Subcutaneous abdominal adipose tissue (tissue), 5 donors: ENCODE results near the gene MAP7.

ENCODE experiments used
- H3K27ac ChIP-seq: one replicate; pipeline ENCODE4 v1.7.0; 2013; ENCODE audit warnings: low read depth, mild to moderate bottlenecking, inconsistent platforms, low read length, moderate library complexity
- H3K27me3 ChIP-seq, 5 donors: one replicate each; pipeline ENCODE4 v1.7.0; 2013; ENCODE audit warnings: low read length in 5 of 5, inconsistent platforms in 1 of 5; ENCODE audit not compliant: control insufficient read depth in 5 of 5, insufficient read depth in 4 of 5
- H3K36me3 ChIP-seq, 5 donors: one replicate each; pipeline ENCODE4 v1.7.0; 2013; ENCODE audit warnings: low read length in 5 of 5; ENCODE audit not compliant: control insufficient read depth in 5 of 5, insufficient read depth in 5 of 5
- H3K4me1 ChIP-seq, 5 donors: one replicate each; pipeline ENCODE4 v1.7.0; 2013; ENCODE audit warnings: low read length in 5 of 5, mild to moderate bottlenecking in 3 of 5, moderate library complexity in 1 of 5; ENCODE audit not compliant: control insufficient read depth in 5 of 5, insufficient read depth in 5 of 5
- H3K4me3 ChIP-seq, 5 donors: one replicate each; pipeline ENCODE4 v1.7.0; 2013; ENCODE audit warnings: low read length in 5 of 5, low read depth in 1 of 5
- H3K9ac ChIP-seq, 5 donors: one replicate each; pipeline ENCODE4 v1.7.0; 2013; ENCODE audit warnings: low read length in 5 of 5, mild to moderate bottlenecking in 4 of 5, moderate library complexity in 3 of 5
- H3K9me3 ChIP-seq, 5 donors: one replicate each; pipeline ENCODE4 v1.7.0; 2013; ENCODE audit warnings: low read length in 5 of 5; ENCODE audit not compliant: control insufficient read depth in 5 of 5
- donor health status: healthy.
- donor health status: healthy.
- donor health status: healthy.
- donor health status: healthy.
- donor health status: healthy.

The MAP7 gene

DNA sequence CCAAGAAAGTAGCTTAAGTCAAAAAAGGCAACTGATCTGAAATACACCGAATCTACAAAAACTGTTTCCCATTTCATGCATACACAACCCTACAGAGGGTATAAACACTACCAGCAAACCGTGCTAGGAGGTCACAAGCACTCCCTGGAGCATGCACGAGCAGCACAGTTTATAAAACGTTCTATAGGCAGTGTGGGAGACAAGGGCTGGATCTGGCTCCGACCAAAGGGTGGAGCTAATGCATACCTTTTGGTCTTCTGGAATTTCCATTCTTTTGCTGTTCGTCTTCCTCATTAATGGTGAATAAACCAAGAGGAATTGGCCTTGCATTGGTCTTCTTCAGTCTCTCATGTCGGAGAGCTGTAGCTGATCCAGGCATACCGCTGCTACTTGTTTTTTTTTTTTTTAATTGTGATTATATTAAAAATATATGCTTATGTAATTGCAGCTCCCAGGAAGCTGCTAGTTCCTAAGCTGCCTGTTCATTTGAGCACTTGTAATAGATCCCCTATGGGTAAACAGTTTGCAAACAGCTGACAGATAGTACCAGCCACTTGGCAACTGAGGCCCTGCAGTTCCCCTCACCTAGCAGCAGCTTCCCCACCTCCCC is 24.5 kb downstream of the MAP7 start:
- H3K27ac ChIP-seq, result no peak overlapping the region
- H3K4me1 ChIP-seq, result peaks cover 0 to 20% (median 16%) of the 10 kb centered on the region in 5 donors
- H3K4me3 ChIP-seq, result no peak overlapping the region
- no peaks in the 10 kb centered on the region for H3K27me3 ChIP-seq
- no peaks in the 10 kb centered on the region for H3K9me3 ChIP-seq
- H3K9ac ChIP-seq, result no peak overlapping the region
- H3K36me3 ChIP-seq, result no peaks in the 10 kb centered on the region

DNA sequence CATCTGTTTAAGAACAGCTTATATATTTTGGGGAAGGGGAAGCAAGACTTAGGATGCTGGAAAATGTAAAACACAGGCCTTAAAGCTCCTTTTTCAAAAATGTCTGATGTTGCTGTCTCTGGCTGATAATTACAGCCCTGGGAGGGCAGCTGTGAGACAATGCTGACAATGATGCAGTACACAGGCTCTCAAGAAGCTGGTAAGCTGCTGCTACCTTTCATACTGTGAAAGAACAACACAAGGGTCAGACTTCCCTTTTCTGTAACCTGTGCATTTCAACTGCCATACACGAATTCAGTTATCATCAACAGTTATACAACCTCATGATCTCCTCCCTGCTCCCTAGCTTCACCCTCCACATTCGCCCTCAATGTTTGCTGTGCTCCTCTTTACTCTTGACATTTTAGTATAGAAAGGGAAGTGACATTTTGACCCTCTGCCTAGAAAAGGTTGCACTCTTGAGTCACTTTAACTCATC is 25.2 kb downstream of the MAP7 start:
- Histone ChIP-seq H3K36me3 (no peaks in the 10 kb centered on the region), H3K27me3 (no peaks in the 10 kb centered on the region), H3K4me1 (peaks cover 0 to 20% (median 16%) of the 10 kb centered on the region in 5 donors), H3K4me3 (no peak overlapping the region), H3K9ac (no peak overlapping the region), H3K27ac (no peak overlapping the region), H3K9me3 (no peaks in the 10 kb centered on the region)

DNA sequence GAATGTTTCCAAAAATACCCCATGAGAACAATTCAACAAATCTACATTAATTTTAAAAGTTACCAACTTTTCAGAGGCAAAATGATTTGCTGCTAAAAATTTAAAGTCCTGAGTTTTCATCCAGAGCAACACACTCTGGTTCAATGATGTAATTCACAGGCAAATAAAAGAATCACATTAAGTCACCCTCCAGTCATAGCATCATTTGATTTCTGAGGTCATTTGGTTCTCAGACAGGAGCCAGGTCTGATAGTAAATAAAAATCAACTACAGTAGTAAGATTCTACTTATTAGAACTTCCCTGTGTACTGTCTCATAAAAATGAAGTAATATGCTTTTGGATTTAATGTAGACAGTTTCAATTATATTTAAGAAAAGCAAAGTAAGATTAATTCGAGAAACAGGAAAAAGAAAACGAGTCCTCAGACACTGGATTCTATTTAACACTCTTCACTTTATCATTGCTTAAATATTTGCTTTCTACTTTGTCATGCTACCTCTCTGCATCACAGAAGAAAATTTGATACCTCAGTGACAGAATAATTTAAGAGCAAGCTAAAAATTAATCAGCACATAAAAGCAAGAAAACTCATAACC is 25.8 kb downstream of the MAP7 start:
- no peaks in the 10 kb centered on the region for H3K27me3 ChIP-seq
- H3K4me3 ChIP-seq, result no peak overlapping the region
- H3K4me1 ChIP-seq, result peaks cover 0 to 20% (median 16%) of the 10 kb centered on the region in 5 donors
- H3K9ac ChIP-seq, result no peak overlapping the region
- H3K27ac ChIP-seq, result no peak overlapping the region
- H3K9me3 ChIP-seq, result no peaks in the 10 kb centered on the region
- no peaks in the 10 kb centered on the region for H3K36me3 ChIP-seq

DNA sequence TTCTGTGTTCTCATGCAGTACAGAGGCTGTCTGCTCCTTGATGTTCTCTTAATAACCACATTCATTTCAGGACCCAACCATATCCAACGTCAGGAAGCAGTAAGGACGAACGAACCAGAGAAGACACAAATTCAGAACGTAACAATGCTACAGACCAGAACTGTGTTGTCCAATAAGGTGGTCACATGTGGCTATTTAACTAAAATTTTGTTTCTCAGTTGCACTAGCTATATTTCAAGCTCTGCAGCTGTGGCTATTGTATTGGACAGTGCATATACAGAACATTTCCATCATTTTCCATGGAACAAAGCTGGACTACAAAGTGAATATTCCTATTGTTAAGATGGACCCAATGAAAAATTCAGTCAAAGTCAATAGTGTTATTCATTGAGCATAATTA is 27.0 kb downstream of the MAP7 start:
- no peak overlapping the region for H3K27ac ChIP-seq
- H3K9me3 ChIP-seq, result no peaks in the 10 kb centered on the region
- no peak overlapping the region for H3K4me3 ChIP-seq
- H3K4me1 ChIP-seq, result peaks cover 0 to 20% (median 16%) of the 10 kb centered on the region in 5 donors
- H3K27me3 ChIP-seq, result no peaks in the 10 kb centered on the region
- no peak overlapping the region for H3K9ac ChIP-seq
- H3K36me3 ChIP-seq, result no peaks in the 10 kb centered on the region

DNA sequence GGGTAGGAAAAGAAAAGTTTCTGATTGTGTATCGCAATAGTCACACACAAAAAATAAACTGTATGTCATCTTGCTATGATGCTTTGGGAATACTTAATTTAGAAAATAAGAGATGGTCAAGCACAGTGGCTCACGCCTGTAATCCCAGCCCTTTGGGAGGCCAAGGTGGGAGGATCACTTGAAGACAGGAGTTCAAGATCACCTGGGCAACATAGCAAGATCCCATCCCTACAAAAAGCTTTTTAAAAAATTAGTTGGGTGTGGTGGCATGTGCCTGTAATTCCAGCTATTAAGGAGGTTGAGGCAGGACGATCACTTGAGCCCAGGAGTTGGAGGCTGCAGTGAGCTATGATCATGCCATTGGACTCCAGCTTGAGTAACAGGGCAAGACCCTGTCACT is 27.6 kb downstream of the MAP7 start:
- no peak overlapping the region for H3K27ac ChIP-seq
- H3K4me3 ChIP-seq, result no peak overlapping the region
- H3K9me3 ChIP-seq, result no peaks in the 10 kb centered on the region
- peaks cover 0 to 17% (median 15%) of the 10 kb centered on the region in 5 donors for H3K4me1 ChIP-seq
- no peak overlapping the region for H3K9ac ChIP-seq
- H3K27me3 ChIP-seq, result no peaks in the 10 kb centered on the region
- no peaks in the 10 kb centered on the region for H3K36me3 ChIP-seq

DNA sequence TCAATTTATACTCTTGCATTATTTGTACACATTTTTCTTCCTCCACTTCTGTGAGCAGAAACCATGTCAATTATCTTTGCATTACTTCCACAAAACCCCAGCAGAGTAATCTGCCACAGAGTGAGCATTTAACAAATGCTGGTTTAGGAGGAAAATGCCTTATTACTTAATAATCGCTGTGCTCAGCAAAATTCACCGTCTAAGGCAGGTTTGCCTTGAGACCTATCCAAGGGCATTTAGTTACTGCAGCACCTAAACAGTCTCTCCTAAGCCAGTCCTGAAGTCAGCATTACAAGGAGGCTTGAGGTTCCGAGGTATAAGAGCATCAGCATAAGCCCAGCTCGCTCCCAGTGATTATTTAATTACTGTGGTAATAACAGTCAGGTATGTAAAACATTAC is 28.3 kb downstream of the MAP7 start:
- Histone ChIP-seq H3K36me3 (no peaks in the 10 kb centered on the region), H3K9me3 (no peaks in the 10 kb centered on the region), H3K4me1 (peaks cover 0 to 9% (median 8%) of the 10 kb centered on the region in 5 donors), H3K4me3 (no peak overlapping the region), H3K27me3 (no peaks in the 10 kb centered on the region), H3K9ac (no peak overlapping the region), H3K27ac (no peak overlapping the region)

DNA sequence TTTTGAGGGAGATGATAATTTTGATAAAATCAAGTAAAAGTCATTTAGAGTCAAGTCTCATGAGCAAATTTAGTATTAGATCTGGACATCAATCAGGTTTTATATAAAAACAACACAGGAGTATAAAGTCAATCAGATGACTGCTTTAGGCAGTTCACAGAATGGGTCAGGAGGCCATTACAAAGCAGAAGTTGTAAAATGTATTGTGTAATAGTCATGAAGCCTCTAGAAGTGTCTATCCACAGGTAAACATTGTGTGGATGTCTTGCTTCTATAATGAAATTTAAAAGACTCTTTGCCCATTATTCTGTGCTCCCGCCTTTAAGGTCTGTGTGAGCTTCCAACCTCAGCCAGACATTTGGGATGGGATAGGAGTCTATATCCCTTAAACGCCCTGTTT is 28.8 kb downstream of the MAP7 start:
- Histone ChIP-seq H3K4me3 (no peak overlapping the region), H3K27ac (no peak overlapping the region), H3K4me1 (peaks cover 0 to 4% (median 3%) of the 10 kb centered on the region in 5 donors), H3K36me3 (no peaks in the 10 kb centered on the region), H3K9ac (no peak overlapping the region), H3K9me3 (no peaks in the 10 kb centered on the region), H3K27me3 (no peaks in the 10 kb centered on the region)

DNA sequence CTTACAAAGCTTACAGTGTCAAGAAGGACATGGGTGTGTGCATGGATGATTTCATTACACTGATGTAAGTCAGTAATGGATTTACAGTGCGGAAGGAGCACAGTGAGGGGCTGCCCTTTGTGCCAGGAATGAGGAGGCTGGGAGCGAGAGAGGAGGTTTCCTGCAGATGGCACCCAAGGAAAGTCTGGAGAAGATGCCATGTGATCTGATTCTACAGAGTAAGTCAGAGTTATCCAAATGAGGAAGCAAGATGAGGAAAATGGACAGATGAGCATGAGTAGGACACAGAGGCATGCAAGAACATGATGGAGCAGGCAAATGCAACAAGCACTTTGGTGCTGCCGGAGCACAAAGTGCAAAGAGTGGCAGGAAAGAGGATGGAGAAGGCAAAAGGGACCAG is 29.7 kb downstream of the MAP7 start:
- no peaks in the 10 kb centered on the region for H3K36me3 ChIP-seq
- H3K4me3 ChIP-seq, result no peak overlapping the region
- no peaks in the 10 kb centered on the region for H3K9me3 ChIP-seq
- no peaks in the 10 kb centered on the region for H3K27me3 ChIP-seq
- H3K9ac ChIP-seq, result no peak overlapping the region
- no peak overlapping the region for H3K27ac ChIP-seq
- H3K4me1 ChIP-seq, result no peaks in the 10 kb centered on the region

DNA sequence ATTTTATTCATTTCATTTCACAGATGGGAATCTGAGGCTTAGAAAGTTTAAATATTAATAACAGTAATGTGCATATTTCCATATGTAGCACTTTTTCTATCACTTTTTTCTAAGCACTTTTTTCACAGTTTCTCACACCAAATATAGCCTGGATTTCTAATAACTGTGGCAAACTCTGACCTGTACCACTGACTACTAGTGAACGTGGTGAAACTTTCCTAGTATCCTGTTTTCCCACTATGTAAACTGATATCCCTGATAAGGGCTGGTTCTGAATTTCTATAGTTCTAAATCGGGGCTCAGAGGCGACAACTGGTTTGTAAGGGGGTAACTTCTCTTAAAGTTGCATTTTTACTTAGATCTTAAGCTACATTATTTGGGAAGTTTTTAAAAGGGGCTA is 32.6 kb downstream of the MAP7 start:
- H3K27ac ChIP-seq, result no peak overlapping the region
- H3K36me3 ChIP-seq, result no peaks in the 10 kb centered on the region
- H3K4me3 ChIP-seq, result no peak overlapping the region
- no peaks in the 10 kb centered on the region for H3K9me3 ChIP-seq
- no peak overlapping the region for H3K9ac ChIP-seq
- no peaks in the 10 kb centered on the region for H3K4me1 ChIP-seq
- H3K27me3 ChIP-seq, result no peaks in the 10 kb centered on the region

DNA sequence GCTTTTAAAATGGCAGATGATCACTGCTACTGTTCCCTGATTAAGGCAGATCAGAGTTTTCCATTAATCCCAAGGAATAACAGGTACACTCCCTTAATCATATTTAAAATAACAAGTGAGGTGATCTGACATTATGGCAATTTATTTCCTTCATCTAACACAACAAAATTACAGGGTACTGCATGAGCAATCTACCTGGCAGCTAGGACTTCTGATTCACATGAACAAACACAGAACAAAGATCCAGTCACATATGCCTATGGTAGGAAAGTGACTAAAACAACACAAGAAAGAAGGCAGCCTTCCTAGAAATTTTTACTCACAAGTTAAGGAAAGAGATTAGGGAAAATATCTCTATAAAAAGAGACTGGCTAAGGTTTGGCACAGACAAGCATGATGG is 33.2 kb downstream of the MAP7 start:
- H3K4me1 ChIP-seq, result peaks cover 0 to 1% (median 0%) of the 10 kb centered on the region in 5 donors
- no peaks in the 10 kb centered on the region for H3K9me3 ChIP-seq
- H3K27me3 ChIP-seq, result no peaks in the 10 kb centered on the region
- no peak overlapping the region for H3K4me3 ChIP-seq
- H3K27ac ChIP-seq, result no peak overlapping the region
- no peak overlapping the region for H3K9ac ChIP-seq
- H3K36me3 ChIP-seq, result no peaks in the 10 kb centered on the region
